ENCODE data around the gene PEPD. TPM values are rescaled to one million over a fixed set of nuclear protein-coding genes. Genes with fewer than 3 reads are reported as not detected.

Gene PEPD
- total RNA-seq, 2 experiments from 2014 or later = 17.5 to 23.0 TPM

GRCh38 chr19:33377586-33378475 lies 143.8 kb downstream of the PEPD start:
- peaks cover 33% of the 10 kb centered on the region for H3K36me3 Mint-ChIP-seq (ENCODE audit: low read depth)
- H3K27ac Mint-ChIP-seq = no peak overlapping the region
- Histone ChIP-seq H3K27ac (ENCODE audit: low read depth in 1 of 2, low read length in 2 of 2) (no peak overlapping the region), H3K4me1 (ENCODE audit: insufficient read depth, low read length) (peaks cover 30% of the 10 kb centered on the region), H3K9me3 (ENCODE audit: control insufficient read depth in 1 of 2, insufficient read depth in 1 of 2, low read length in 2 of 2) (no peaks in the 10 kb centered on the region), H3K36me3 (ENCODE audit: insufficient read depth, low read length) (peaks cover 14% of the 10 kb centered on the region), H3K27me3 (ENCODE audit: control insufficient read depth in 1 of 2, insufficient read depth in 2 of 2, low read length in 2 of 2) (no peaks in the 10 kb centered on the region), H3K4me3 (ENCODE audit: low read length) (no peak overlapping the region)
- intact Hi-C loops (cut with DNase I, micrococcal nuclease) = loop anchor here in 1 of 2 experiments (10.0 kb wide), 1 partner anchor 973 kb away; the partner anchor contains the start of gene DPY19L3
- CTCF ChIA-PET = interaction anchor here (1.1 kb wide), 1 partner anchor 8 kb away, joined by 3 read pairs; no protein-coding TSS in a partner anchor
- H3K4me1 Mint-ChIP-seq (ENCODE audit: low read depth) = peaks cover 62% of the 10 kb centered on the region
- POLR2A ChIA-PET = no interaction called here
- ATAC-seq (ENCODE audit: poor library complexity) = no peak
- H3K9me3 Mint-ChIP-seq = no peaks in the 10 kb centered on the region
- no peak for DNase-seq
- no peaks in the 10 kb centered on the region for H3K27me3 Mint-ChIP-seq
- H3K4me3 Mint-ChIP-seq = no peak overlapping the region
- TF ChIP-seq, protein P1, sequence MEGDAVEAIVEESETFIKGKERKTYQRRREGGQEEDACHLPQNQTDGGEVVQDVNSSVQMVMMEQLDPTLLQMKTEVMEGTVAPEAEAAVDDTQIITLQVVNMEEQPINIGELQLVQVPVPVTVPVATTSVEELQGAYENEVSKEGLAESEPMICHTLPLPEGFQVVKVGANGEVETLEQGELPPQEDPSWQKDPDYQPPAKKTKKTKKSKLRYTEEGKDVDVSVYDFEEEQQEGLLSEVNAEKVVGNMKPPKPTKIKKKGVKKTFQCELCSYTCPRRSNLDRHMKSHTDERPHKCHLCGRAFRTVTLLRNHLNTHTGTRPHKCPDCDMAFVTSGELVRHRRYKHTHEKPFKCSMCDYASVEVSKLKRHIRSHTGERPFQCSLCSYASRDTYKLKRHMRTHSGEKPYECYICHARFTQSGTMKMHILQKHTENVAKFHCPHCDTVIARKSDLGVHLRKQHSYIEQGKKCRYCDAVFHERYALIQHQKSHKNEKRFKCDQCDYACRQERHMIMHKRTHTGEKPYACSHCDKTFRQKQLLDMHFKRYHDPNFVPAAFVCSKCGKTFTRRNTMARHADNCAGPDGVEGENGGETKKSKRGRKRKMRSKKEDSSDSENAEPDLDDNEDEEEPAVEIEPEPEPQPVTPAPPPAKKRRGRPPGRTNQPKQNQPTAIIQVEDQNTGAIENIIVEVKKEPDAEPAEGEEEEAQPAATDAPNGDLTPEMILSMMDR (IDR thresholded peaks at IDR 0.05) = no peak

DNA sequence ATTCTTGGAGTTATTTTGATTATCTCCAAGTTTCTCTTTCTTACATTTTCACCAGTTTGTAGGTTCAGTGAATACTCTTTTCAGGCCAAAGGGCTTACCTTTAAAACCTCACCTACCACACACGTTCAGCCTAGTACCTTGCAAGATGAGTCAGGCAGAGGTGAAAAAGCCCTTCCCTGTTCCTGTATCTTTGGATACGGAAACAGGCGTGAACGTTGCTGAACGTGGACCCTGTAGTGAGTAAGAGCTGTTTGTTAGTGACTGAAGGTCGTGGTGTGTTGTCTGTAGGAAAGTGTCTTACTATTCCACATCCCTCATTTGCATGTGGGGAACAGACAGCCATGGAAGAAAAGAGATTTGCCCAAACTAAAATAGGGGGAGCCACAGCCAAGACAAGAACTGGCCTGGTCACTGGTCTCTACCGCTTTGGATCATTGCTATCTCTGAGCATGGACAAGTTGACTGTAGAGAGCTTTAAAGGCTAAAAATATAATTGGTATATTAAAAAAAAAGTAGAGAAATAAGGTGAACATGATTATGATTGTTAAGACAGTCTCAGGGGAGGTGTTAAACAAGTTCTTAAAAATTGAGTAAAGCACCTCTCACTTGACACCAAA lies 144.5 kb downstream of the PEPD start:
- H3K27me3 Mint-ChIP-seq = no peaks in the 10 kb centered on the region
- peak overlapping the region; percentile 34 for H3K27ac Mint-ChIP-seq
- intact Hi-C loops (cut with DNase I, micrococcal nuclease) = loop anchor here in 1 of 2 experiments (10.0 kb wide), 1 partner anchor 972 kb away; the partner anchor contains the start of gene DPY19L3
- peaks cover 31% of the 10 kb centered on the region for H3K36me3 Mint-ChIP-seq (ENCODE audit: low read depth)
- H3K4me3 Mint-ChIP-seq = peak overlapping the region; percentile 27
- H3K27ac ChIP-seq (ENCODE audit: low read depth in 1 of 2, low read length in 2 of 2) = no peak overlapping the region
- ChIA-PET POLR2A (no interaction called here), CTCF (interaction anchor here (1.1 kb wide), 1 partner anchor 75 kb away, joined by 3 read pairs; the partner anchor contains the start of gene CEBPA)
- TF ChIP-seq, protein P1 (IDR thresholded peaks at IDR 0.05) = no peak
- H3K4me1 Mint-ChIP-seq (ENCODE audit: low read depth) = peaks cover 63% of the 10 kb centered on the region
- H3K27me3 ChIP-seq (ENCODE audit: control insufficient read depth in 1 of 2, insufficient read depth in 2 of 2, low read length in 2 of 2) = no peaks in the 10 kb centered on the region
- DNase-seq = no peak
- no peaks in the 10 kb centered on the region for H3K9me3 Mint-ChIP-seq
- no peak for ATAC-seq (ENCODE audit: poor library complexity)
- peaks cover 35% of the 10 kb centered on the region for H3K4me1 ChIP-seq (ENCODE audit: insufficient read depth, low read length)
- H3K9me3 ChIP-seq (ENCODE audit: control insufficient read depth in 1 of 2, insufficient read depth in 1 of 2, low read length in 2 of 2) = no peaks in the 10 kb centered on the region
- H3K36me3 ChIP-seq (ENCODE audit: insufficient read depth, low read length) = peaks cover 14% of the 10 kb centered on the region
- H3K4me3 ChIP-seq (ENCODE audit: low read length) = no peak overlapping the region

- TF ChIP-seq, protein P1 (IDR thresholded peaks at IDR 0.05) = no peak
- Histone ChIP-seq H3K4me1 (ENCODE audit: insufficient read depth, low read length) (peaks cover 40% of the 10 kb centered on the region), H3K27me3 (ENCODE audit: control insufficient read depth in 1 of 2, insufficient read depth in 2 of 2, low read length in 2 of 2) (no peaks in the 10 kb centered on the region), H3K4me3 (ENCODE audit: low read length) (no peak overlapping the region), H3K27ac (ENCODE audit: low read depth in 1 of 2, low read length in 2 of 2) (no peak overlapping the region), H3K36me3 (ENCODE audit: insufficient read depth, low read length) (peaks cover 12% of the 10 kb centered on the region), H3K9me3 (ENCODE audit: control insufficient read depth in 1 of 2, insufficient read depth in 1 of 2, low read length in 2 of 2) (no peaks in the 10 kb centered on the region)
- DNase-seq = no peak
- Mint-ChIP-seq H3K4me3 (peak overlapping the region; percentile 80), H3K4me1 (ENCODE audit: low read depth) (peaks cover 63% of the 10 kb centered on the region), H3K9me3 (no peaks in the 10 kb centered on the region), H3K27ac (peak overlapping the region; percentile 65), H3K27me3 (no peaks in the 10 kb centered on the region), H3K36me3 (ENCODE audit: low read depth) (peaks cover 25% of the 10 kb centered on the region)
- POLR2A ChIA-PET = no interaction called here
- intact Hi-C loops (cut with DNase I, micrococcal nuclease) = loop anchor here in 1 of 2 experiments (10.0 kb wide), 1 partner anchor 972 kb away; the partner anchor contains the start of gene DPY19L3
- CTCF ChIA-PET = interaction anchor here (1.1 kb wide), 1 partner anchor 74 kb away, joined by 3 read pairs; the partner anchor contains the start of gene CEBPA
- no peak for ATAC-seq (ENCODE audit: poor library complexity)
Observed at GRCh38 chr19:33376423-33376822, 145.2 kb downstream of the PEPD start.

Measured in CD4-positive, alpha-beta T cell (primary cell).